Lower leg skin (tissue), 3 donors: ENCODE data around the gene OMG.

Source experiments
- POLR2A ChIP-seq, 2 donors: fragments of 450-650 bp; IDR thresholded peaks; one replicate each; pipeline ENCODE4 v1.6.1; 2016 to 2017; ENCODE audit warnings: antibody characterized with exemption in 2 of 2, mild to moderate bottlenecking in 1 of 2, moderate library complexity in 1 of 2
- TF ChIP-seq, protein P1 (sequence below), 3 donors: fragments of 450-650 bp; IDR thresholded peaks; one replicate each; pipeline ENCODE4 v1.5.1; 2016; ENCODE audit warnings: antibody characterized with exemption in 3 of 3, mild to moderate bottlenecking in 3 of 3, moderate library complexity in 2 of 3

DNA sequence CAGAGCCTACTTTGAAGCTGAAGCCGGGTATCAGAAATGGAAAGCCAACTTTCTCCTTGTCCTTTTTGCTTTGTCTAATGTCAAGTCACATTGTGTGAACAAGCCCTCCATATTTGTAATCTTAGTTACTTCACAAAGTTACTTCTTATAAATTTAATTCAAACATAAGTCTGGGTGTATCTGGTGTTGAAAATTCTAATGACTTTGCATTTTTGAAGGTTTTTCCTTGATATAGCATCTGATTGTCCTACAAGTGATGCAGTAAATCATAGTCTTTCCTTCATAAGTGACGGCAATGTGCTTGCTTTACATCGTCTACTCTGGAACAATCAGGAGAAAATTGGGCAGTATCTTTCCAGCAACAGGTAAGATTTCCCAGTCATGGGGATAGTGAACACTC lies 36.9 kb downstream of the OMG start:
- TF ChIP-seq, protein P1, sequence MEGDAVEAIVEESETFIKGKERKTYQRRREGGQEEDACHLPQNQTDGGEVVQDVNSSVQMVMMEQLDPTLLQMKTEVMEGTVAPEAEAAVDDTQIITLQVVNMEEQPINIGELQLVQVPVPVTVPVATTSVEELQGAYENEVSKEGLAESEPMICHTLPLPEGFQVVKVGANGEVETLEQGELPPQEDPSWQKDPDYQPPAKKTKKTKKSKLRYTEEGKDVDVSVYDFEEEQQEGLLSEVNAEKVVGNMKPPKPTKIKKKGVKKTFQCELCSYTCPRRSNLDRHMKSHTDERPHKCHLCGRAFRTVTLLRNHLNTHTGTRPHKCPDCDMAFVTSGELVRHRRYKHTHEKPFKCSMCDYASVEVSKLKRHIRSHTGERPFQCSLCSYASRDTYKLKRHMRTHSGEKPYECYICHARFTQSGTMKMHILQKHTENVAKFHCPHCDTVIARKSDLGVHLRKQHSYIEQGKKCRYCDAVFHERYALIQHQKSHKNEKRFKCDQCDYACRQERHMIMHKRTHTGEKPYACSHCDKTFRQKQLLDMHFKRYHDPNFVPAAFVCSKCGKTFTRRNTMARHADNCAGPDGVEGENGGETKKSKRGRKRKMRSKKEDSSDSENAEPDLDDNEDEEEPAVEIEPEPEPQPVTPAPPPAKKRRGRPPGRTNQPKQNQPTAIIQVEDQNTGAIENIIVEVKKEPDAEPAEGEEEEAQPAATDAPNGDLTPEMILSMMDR (IDR thresholded peaks at IDR 0.05): no peak
- no peak for TF ChIP-seq POLR2A (IDR thresholded peaks at IDR 0.05)
